HG03039 (cell line): ENCODE data around the gene CDC42EP2.

Experiments used
- ATAC-seq: cut with Tn5 transposase; IDR thresholded peaks from one replicate; pipeline ENCODE4 v1.9.1; 2021; ENCODE audit warnings: mild to moderate bottlenecking, moderate library complexity; ENCODE audit not compliant: unreplicated experiment

CDC42EP2 gene

GRCh38 chr11:65355013-65355775, 40.5 kb downstream of the CDC42EP2 start:
- ATAC-seq: peak; percentile 20

- no peak for ATAC-seq
Measured at GRCh38 chr11:65355776-65356393, 41.2 kb downstream of the CDC42EP2 start.

GRCh38 chr11:65356394-65356972, 41.8 kb downstream of the CDC42EP2 start:
- no peak for ATAC-seq

GRCh38 chr11:65357856-65358356, 43.2 kb downstream of the CDC42EP2 start:
- ATAC-seq: no peak

GRCh38 chr11:65362320-65362931, 47.8 kb downstream of the CDC42EP2 start:
- ATAC-seq: no peak

GRCh38 chr11:65362966-65363365, 48.3 kb downstream of the CDC42EP2 start:
- no peak for ATAC-seq

GRCh38 chr11:65363770-65364169, 49.1 kb downstream of the CDC42EP2 start:
- ATAC-seq: no peak

GRCh38 chr11:65366340-65366773, 51.7 kb downstream of the CDC42EP2 start:
- no peak for ATAC-seq

GRCh38 chr11:65370659-65371049, 56.0 kb downstream of the CDC42EP2 start:
- no peak for ATAC-seq
